ENCODE measurements around the gene NACC1.

- TF ChIP-seq CTCF (IDR thresholded peaks at IDR 0.05) (no peak), POLR2A (IDR thresholded peaks at IDR 0.05) (no peak)
Measured at GRCh38 chr19:13089857-13090507, 28.1 kb upstream of the NACC1 start.

All from heart left ventricle (tissue), 13 donors.